Measurements from ENCODE around the gene MYDGF. TPM values are rescaled to one million over a fixed set of nuclear protein-coding genes. Genes with fewer than 3 reads are reported as not detected.
A peak's percentile ranks its signal among the peaks of the same experiment; 100 is the strongest.

MYDGF gene
- total and polyA plus RNA-seq, 2 of the 13 experiments (the other 11 are each of a cell fraction or from before 2014, with no cell fraction given), result 116 to 198 TPM

- no peak for TF ChIP-seq HOXA9 (CRISPR knock-in tag; IDR thresholded peaks at IDR 0.05; ENCODE audit: borderline replicate concordance)
- no peak for TF ChIP-seq KAT7 (CRISPR knock-in tag; IDR thresholded peaks at IDR 0.05; ENCODE audit: borderline replicate concordance)
- TF ChIP-seq PREB (CRISPR knock-in tag; IDR thresholded peaks at IDR 0.05), result no peak
- TF ChIP-seq ATF4 (CRISPR knock-in tag; IDR thresholded peaks at IDR 0.05), result no peak
- no peak for TF ChIP-seq ZNF24 (IDR thresholded peaks at IDR 0.05)
- TF ChIP-seq NFKB2 (CRISPR knock-in tag; IDR thresholded peaks at IDR 0.05; ENCODE audit: borderline replicate concordance), result 0 out of 2 replicates have a peak, but pooled peaks have one; percentile 61
- 0 out of 2 replicates have a peak, but pooled peaks have one; percentile 23 for TF ChIP-seq BORCS8-MEF2B (CRISPR knock-in tag; IDR thresholded peaks at IDR 0.05)
- no peak for TF ChIP-seq ZNF749 (CRISPR knock-in tag; IDR thresholded peaks at IDR 0.05; ENCODE audit: borderline replicate concordance)
- 0 out of 2 replicates have a peak, but pooled peaks have one; percentile 6 for TF ChIP-seq FOSL2 (CRISPR knock-in tag; IDR thresholded peaks at IDR 0.05)
- TF ChIP-seq HNRNPUL1 (IDR thresholded peaks at IDR 0.05; ENCODE audit: low read depth, low read length), result no peak
- TF ChIP-seq ZNF660 (CRISPR knock-in tag; IDR thresholded peaks at IDR 0.05; ENCODE audit: borderline replicate concordance, low read depth), result no peak
- no peak for TF ChIP-seq ZNF343 (CRISPR knock-in tag; IDR thresholded peaks at IDR 0.05)
- no peak for TF ChIP-seq ZNF841 (CRISPR knock-in tag; IDR thresholded peaks at IDR 0.05; ENCODE audit: borderline replicate concordance)
- no peak for TF ChIP-seq ZBTB10 (CRISPR knock-in tag; IDR thresholded peaks at IDR 0.05; ENCODE audit: borderline replicate concordance)
- TF ChIP-seq MLLT10 (CRISPR knock-in tag; IDR thresholded peaks at IDR 0.05), result no peak
- no peak for TF ChIP-seq ZNF740 (CRISPR knock-in tag; IDR thresholded peaks at IDR 0.05)
- TF ChIP-seq WIZ (CRISPR knock-in tag; IDR thresholded peaks at IDR 0.05), result no peak
- no peak for TF ChIP-seq ZNF619 (CRISPR knock-in tag; IDR thresholded peaks at IDR 0.05)
- TF ChIP-seq UBTF (CRISPR knock-in tag; IDR thresholded peaks at IDR 0.05), result no peak
- 0 out of 2 replicates have a peak, but pooled peaks have one; percentile 41 for TF ChIP-seq NR0B2 (CRISPR knock-in tag; IDR thresholded peaks at IDR 0.05)
- no peak for TF ChIP-seq RBFOX2 (IDR thresholded peaks at IDR 0.05; ENCODE audit: low read depth, low read length)
These were observed 33.9 kb downstream of the MYDGF start (continued) for GRCh38 chr19:4636151-4636717.

All from HepG2 (cell line).